Left ventricle myocardium superior (tissue), 1 donor: ENCODE data around the gene COA1. TPM values are rescaled to one million over a fixed set of nuclear protein-coding genes. Genes with fewer than 3 reads are reported as not detected.
A peak's percentile ranks its signal among the peaks of the same experiment; 100 is the strongest.
"Not testable (repeated sequence)": the region's sequence is repeated elsewhere in the genome, so short reads cannot be mapped to it uniquely, and the experiment has no call there.

Experiments
- ATAC-seq: fragments of 200-7000 bp; cut with Tn5 transposase; one replicate; pipeline ENCODE4 v1.9.1; 2020; ENCODE audit warnings: mild to moderate bottlenecking, moderate library complexity
- DNase-seq: peaks from one replicate; pipeline ENCODE4 v3.0.0-alpha.2; 2020
- intact Hi-C: fragments of 100-400 bp; cut with micrococcal nuclease; formaldehyde crosslinking; loops from one replicate; pipeline ENCODE4 v1.11.0; 2022
- total RNA-seq: library from RNA; stranded (reverse); fragmentation: NEBNext Ultra II Directional; extraction: Animal tissue kit (Norgen Biotek cat#: 25700); gene quantifications from one replicate; pipeline ENCODE4 v1.2.1, GENCODE V29; 2021
- donor health status: DM: no; HTN: yes; CAD: no; lungs with severe emphysema.

COA1 gene
- total RNA-seq, 1 donor from 2014 or later = 72.5 TPM

- ATAC-seq (no peak), DNase-seq (no peak)
- intact Hi-C loops = no loop called here
These were observed 107.4 kb downstream of the COA1 start for GRCh38 chr7:43621729-43622448.

- intact Hi-C loops = no loop called here
These were observed 109.9 kb downstream of the COA1 start for GRCh38 chr7:43619213-43620012.

DNA sequence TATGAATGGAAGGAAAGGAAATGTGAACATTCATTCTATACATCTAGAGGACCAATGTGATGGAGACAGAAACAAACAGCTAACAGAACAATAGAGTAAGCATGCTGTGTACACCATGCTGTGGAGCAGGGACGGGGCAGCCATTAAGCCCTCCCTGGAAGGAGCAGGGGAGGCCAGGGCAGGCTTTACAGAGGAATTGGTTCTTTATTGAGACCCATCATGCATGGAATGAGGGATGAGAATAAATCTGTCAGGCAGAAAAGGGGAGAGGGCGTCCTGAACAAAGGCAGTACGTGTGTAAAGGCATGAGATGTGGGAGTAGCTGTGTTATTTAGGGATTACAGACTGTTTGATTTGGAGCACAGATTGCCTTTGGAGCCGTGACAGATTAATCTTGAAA, 111.2 kb downstream of the COA1 start:
- DNase-seq (no peak), ATAC-seq (no peak)
- intact Hi-C loops = no loop called here

More at GRCh38 chr7:43619213-43620012, 109.9 kb downstream of the COA1 start:
- ATAC-seq (no peak), DNase-seq (no peak)

- DNase-seq = no peak
- no peak for ATAC-seq
- intact Hi-C loops = no loop called here
These were observed 112.3 kb downstream of the COA1 start for GRCh38 chr7:43616977-43617376.

DNA sequence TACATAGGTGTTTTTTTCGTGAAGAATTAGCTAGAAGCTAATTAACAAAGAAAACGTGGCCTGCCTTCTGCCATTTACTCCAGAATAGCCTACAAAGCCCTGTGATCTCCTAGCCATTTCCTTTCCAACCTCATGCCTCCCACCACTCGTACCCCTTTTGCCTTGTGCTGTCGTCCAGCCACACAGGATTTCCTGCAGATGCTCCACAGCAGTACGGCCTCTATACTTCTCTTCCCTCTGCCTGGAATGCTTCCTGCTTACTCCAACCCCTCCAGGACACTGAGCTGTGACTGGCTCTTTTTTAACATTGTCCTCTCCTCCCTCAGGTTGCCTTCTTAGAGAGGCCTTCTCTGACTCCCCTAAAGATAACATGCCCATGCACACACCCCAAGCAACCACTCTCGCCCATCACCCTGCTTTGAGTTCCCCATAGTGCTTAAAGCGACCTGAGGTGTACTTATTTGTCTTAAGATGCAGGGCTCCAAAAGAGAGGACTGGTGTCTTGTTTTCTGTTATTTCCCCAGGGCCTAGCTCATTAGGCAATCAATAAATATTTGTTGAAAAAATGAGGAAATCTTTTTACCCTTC, 113.7 kb downstream of the COA1 start:
- DNase-seq (no peak), ATAC-seq (no peak)
- intact Hi-C loops = no loop called here

DNA sequence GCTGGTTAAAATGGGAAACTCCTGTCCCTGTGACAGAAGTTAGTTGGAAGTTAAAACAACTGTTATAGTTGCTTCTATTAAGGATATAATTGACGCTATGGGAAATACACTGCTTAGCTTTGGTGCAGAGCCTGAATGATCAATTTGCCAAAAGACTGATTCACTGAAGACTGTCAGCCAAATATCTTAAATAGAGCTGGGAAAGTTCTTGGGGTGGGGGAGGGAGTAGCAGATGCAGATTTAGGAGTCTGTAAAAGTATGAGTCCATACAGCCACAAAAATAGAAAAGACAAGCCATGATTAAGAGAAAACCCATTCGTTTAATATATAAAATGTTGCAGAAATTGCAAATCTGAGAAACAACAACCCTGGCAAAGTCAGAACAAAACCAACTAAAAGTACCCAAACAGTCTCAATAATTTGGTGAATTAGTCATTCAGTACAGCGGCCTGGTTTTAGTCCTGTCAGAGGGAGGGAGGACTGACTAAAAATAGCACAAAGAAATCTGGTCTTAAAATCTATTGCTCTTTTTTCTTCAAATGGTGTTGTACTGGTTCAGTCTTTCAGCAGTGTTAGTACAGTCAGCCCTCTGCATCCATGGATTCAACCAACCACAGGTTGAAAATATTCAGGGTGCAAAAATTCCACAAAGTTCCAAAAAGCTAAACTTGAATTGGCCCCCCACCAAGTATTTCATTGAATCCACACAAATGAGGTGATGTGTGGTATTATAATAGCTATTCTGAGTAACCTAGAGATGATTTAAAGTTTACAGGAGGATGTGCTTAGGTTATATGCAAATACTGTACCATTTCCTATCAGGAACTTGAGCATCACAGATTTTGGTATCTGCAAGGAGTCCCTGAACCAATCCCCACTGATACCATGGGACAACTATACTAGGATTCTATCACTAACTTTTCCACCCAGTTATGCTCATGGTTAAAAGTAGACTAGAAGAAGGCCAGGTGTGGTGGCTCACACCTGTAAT, 116.4 kb downstream of the COA1 start:
- intact Hi-C loops = no loop called here
- ATAC-seq (peak; percentile 50), DNase-seq (no peak)

- ATAC-seq = no peak
- DNase-seq = no peak
- intact Hi-C loops = no loop called here
These were observed 117.2 kb downstream of the COA1 start for GRCh38 chr7:43612128-43612527.

DNA sequence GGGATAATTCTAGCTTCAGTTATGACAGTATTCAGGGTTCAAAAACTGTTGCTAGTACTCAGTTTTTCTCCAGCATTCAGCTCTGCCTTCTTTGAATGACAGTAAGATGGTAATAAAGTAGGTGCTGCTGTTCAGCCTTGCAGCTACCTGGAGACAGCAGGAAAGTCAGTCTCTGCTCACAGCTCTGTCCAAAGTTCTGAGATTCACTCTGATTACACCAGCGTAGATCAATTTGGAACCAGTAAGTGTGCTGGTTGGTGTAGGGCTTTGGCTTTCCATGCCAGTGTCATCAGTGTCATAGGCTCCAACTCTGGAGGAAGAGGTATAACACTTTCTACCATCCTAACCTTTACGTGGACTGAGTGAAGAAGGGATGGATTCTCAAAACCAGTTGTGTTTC, 120.2 kb downstream of the COA1 start:
- intact Hi-C loops = no loop called here
- no peak for ATAC-seq

GRCh38 chr7:43604251-43604650, 125.1 kb downstream of the COA1 start:
- DNase-seq (no peak), ATAC-seq (no peak)
- intact Hi-C loops = no loop called here

More for the DNA sequence above, 120.2 kb downstream of the COA1 start:
- no peak for DNase-seq

- no peak for DNase-seq
- ATAC-seq = no peak
- intact Hi-C loops = no loop called here
These were observed 127.1 kb downstream of the COA1 start for GRCh38 chr7:43602256-43602655.

GRCh38 chr7:43600056-43600455, 129.3 kb downstream of the COA1 start:
- ATAC-seq = no peak
- intact Hi-C loops = no loop called here

GRCh38 chr7:43596426-43596825, 132.9 kb downstream of the COA1 start:
- intact Hi-C loops, DNase-seq, ATAC-seq: not testable (repeated sequence)

More at GRCh38 chr7:43600056-43600455, 129.3 kb downstream of the COA1 start:
- no peak for DNase-seq

DNA sequence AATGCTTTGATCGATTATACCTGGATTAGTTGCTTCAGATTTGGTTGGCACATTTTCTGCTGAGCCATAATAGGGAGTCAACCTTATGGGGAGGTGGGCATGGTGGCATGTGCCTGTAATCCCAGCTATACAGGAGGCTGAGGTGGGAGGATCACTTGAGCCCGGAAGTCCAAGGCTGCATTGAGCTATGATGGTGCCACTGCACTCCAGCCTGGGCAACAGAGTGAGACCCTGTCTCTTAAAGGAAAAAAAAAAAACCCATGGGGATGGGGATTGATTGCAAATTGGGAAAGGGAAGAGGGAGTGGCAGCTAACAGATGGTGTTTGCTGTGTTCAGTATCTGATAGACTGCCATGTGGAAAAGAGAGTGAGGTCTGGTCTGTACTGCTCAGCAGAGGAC, 135.3 kb downstream of the COA1 start:
- DNase-seq (no peak), ATAC-seq (peak; percentile 13)
- intact Hi-C loops = no loop called here

- DNase-seq (no peak), ATAC-seq (no peak)
- intact Hi-C loops = no loop called here
These were observed 136.3 kb downstream of the COA1 start for GRCh38 chr7:43593010-43593409.

GRCh38 chr7:43592326-43592725, 137.0 kb downstream of the COA1 start:
- intact Hi-C loops = no loop called here
- no peak for ATAC-seq
- DNase-seq = no peak

GRCh38 chr7:43591558-43592180, 137.7 kb downstream of the COA1 start:
- ATAC-seq (no peak), DNase-seq (no peak)
- intact Hi-C loops = no loop called here

DNA sequence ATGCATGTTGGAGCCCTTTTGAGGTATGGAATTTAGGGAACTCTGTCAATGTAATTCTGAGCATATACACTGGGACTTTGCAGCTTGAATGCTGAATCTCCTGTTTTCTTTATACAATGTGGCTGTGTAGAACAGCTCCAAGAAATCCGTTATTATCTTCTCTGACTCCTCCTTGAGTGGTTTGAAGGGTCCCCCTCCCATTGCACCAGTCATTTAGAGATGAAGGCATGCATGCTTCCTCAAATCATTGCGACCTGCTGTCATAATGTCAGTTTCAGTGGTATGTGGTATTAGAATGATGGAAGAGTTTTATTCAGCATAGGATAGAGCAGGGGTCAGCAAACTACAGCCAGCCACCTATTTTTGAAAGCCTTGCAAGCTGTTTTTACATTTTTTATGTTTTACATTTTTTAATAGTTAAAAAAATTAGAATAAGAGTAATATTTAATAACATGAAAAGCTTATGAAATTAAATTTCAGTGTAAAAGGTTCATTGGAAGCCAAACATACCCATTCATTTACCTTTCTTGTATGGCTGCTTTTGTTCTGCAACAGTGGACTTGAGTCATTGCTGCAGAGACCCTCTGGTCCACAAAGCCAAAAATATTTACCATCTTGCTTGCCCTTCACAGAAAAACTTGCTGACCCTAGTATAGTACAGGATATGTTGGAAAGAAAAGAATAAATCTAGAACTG, 138.3 kb downstream of the COA1 start:
- ATAC-seq = no peak
- intact Hi-C loops = no loop called here
- no peak for DNase-seq

DNA sequence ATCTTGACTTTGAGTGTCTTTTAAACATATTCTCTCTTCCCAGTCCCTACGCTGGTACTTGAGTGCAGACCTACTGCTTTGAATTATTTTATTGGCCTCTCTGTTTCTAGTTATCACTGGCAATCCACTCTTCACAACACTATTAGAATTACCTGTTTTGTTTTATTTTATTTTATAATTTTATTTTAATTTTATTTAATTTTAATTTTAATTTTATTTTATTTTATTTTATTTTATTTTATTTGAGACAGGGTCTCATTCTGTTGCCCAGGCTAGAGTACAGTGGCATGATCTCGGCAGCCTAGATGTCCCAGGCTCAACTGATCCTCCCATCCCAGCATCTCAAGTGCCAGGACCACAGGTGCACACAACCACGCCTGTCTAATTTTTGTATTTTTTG, 139.6 kb downstream of the COA1 start:
- ATAC-seq (no peak), DNase-seq (no peak)
- intact Hi-C loops = no loop called here
